Type B pancreatic cell (in vitro differentiated cells): Measurements from ENCODE around the gene FBXO22. TPM values are rescaled to one million over a fixed set of nuclear protein-coding genes. Genes with fewer than 3 reads are reported as not detected.
"Not testable (repeated sequence)": the region's sequence is repeated elsewhere in the genome, so short reads cannot be mapped to it uniquely, and the experiment has no call there.

Experiments used
- DNase-seq: peaks from one replicate; pipeline ENCODE4 v3.0.0; 2021; ENCODE audit warnings: mixed read lengths; ENCODE audit not compliant: unreplicated experiment; ENCODE audit errors: extremely low spot score
- H3K27ac Mint-ChIP-seq: 2 replicates; pipeline ENCODE4 v1.8.0; 2021; ENCODE audit warnings: mild to moderate bottlenecking, mixed read lengths
- H3K27me3 Mint-ChIP-seq: 2 replicates; pipeline ENCODE4 v1.8.0; 2021; ENCODE audit warnings: mixed read lengths
- H3K36me3 Mint-ChIP-seq: 2 replicates; pipeline ENCODE4 v1.8.0; 2021; ENCODE audit warnings: mixed read lengths
- H3K4me1 Mint-ChIP-seq: one replicate; pipeline ENCODE4 v1.8.0; 2021; ENCODE audit warnings: mixed read lengths; ENCODE audit not compliant: unreplicated experiment
- H3K4me3 Mint-ChIP-seq: 2 replicates; pipeline ENCODE4 v1.8.0; 2021; ENCODE audit warnings: mild to moderate bottlenecking, mixed read lengths
- H3K9me3 Mint-ChIP-seq: 2 replicates; pipeline ENCODE4 v1.8.0; 2021; ENCODE audit warnings: mixed read lengths
- CTCF ChIP-seq: fragments of 200-600 bp; sonication (generic); conservative IDR thresholded peaks from 2 replicates; pipeline ENCODE4 v1.5.0; 2021; ENCODE audit warnings: antibody characterized with exemption, mild to moderate bottlenecking
- total RNA-seq: library from RNA; stranded (reverse); gene quantifications from 2 replicates; pipeline ENCODE4 v1.2.1, GENCODE V29; 2021; ENCODE audit warnings: low replicate concordance

Gene FBXO22
- total RNA-seq, 1 donor from 2014 or later = 49.9 TPM

GRCh38 chr15:75905231-75905630 is 1.6 kb downstream of the FBXO22 start:
- H3K4me1 Mint-ChIP-seq = peaks cover 21% of the 10 kb centered on the region
- TF ChIP-seq CTCF = no peak
- DNase-seq = no peak
- peak overlapping the region; percentile 100 for H3K4me3 Mint-ChIP-seq
- peak overlapping the region; percentile 57 for H3K27ac Mint-ChIP-seq
- peaks cover 27% of the 10 kb centered on the region for H3K36me3 Mint-ChIP-seq
- H3K9me3 Mint-ChIP-seq = no peaks in the 10 kb centered on the region
- no peaks in the 10 kb centered on the region for H3K27me3 Mint-ChIP-seq

GRCh38 chr15:75910355-75910754 is 6.7 kb downstream of the FBXO22 start:
- H3K4me1 Mint-ChIP-seq, H3K9me3 Mint-ChIP-seq, H3K27me3 Mint-ChIP-seq, H3K27ac Mint-ChIP-seq, DNase-seq, H3K4me3 Mint-ChIP-seq: not testable (repeated sequence)
- H3K36me3 Mint-ChIP-seq = peaks cover 57% of the 10 kb centered on the region

- Mint-ChIP-seq H3K9me3 (no peaks in the 10 kb centered on the region), H3K36me3 (peaks cover 43% of the 10 kb centered on the region), H3K27me3 (no peaks in the 10 kb centered on the region), H3K4me3 (no peak overlapping the region), H3K4me1 (no peaks in the 10 kb centered on the region), H3K27ac (no peak overlapping the region)
- DNase-seq = no peak
- TF ChIP-seq CTCF = no peak
Measured at GRCh38 chr15:75916978-75917377, 13.3 kb downstream of the FBXO22 start.

GRCh38 chr15:75918135-75918534 is 14.5 kb downstream of the FBXO22 start:
- no peak overlapping the region for H3K27ac Mint-ChIP-seq
- no peaks in the 10 kb centered on the region for H3K4me1 Mint-ChIP-seq
- H3K9me3 Mint-ChIP-seq = no peaks in the 10 kb centered on the region
- H3K36me3 Mint-ChIP-seq = peaks cover 38% of the 10 kb centered on the region
- no peaks in the 10 kb centered on the region for H3K27me3 Mint-ChIP-seq
- no peak for DNase-seq
- TF ChIP-seq CTCF = no peak
- no peak overlapping the region for H3K4me3 Mint-ChIP-seq

- Mint-ChIP-seq H3K27me3 (no peaks in the 10 kb centered on the region), H3K4me3 (no peak overlapping the region), H3K36me3 (peaks cover 30% of the 10 kb centered on the region), H3K27ac (no peak overlapping the region), H3K4me1 (no peaks in the 10 kb centered on the region), H3K9me3 (no peaks in the 10 kb centered on the region)
- TF ChIP-seq CTCF = no peak
- DNase-seq = no peak
Measured at GRCh38 chr15:75920079-75920478, 16.4 kb downstream of the FBXO22 start.

GRCh38 chr15:75921732-75922703 is 18.3 kb downstream of the FBXO22 start:
- H3K27me3 Mint-ChIP-seq = no peaks in the 10 kb centered on the region
- DNase-seq = no peak
- peak overlapping the region; percentile 1 for H3K27ac Mint-ChIP-seq
- H3K9me3 Mint-ChIP-seq = no peaks in the 10 kb centered on the region
- H3K4me1 Mint-ChIP-seq = peaks cover 7% of the 10 kb centered on the region
- no peak overlapping the region for H3K4me3 Mint-ChIP-seq
- peaks cover 35% of the 10 kb centered on the region for H3K36me3 Mint-ChIP-seq
- TF ChIP-seq CTCF = peak; percentile 59
